Lung (tissue), 16 donors: ENCODE data around the gene OR52E2. TPM values are rescaled to one million over a fixed set of nuclear protein-coding genes. Genes with fewer than 3 reads are reported as not detected.

Experiments used
- ATAC-seq: fragments of 200-7000 bp; cut with Tn5 transposase; one replicate; pipeline ENCODE4 v1.9.1; 2020; ENCODE audit warnings: moderate number of reproducible peaks; ENCODE audit not compliant: insufficient read depth, low FRiP score
- DNase-seq, 3 donors: peaks; one replicate each; pipeline ENCODE4 v3.0.0-alpha.2; 2013 to 2017
- H3K27ac ChIP-seq, 2 donors: one replicate each; pipeline ENCODE4 v1.5.1; 2013; ENCODE audit warnings: mild to moderate bottlenecking in 2 of 2, moderate library complexity in 2 of 2, control low read depth in 1 of 2, inconsistent platforms in 1 of 2, low read depth in 1 of 2, low read length in 1 of 2
- H3K27me3 ChIP-seq, 3 donors: one replicate each; pipeline ENCODE4 v1.5.1; 2013; ENCODE audit warnings: low read length in 2 of 3; ENCODE audit not compliant: control insufficient read depth in 3 of 3, insufficient read depth in 3 of 3
- H3K36me3 ChIP-seq, 4 donors: one replicate each; pipeline ENCODE4 v1.5.1; 2013; ENCODE audit warnings: low read length in 4 of 4, mild to moderate bottlenecking in 1 of 4, moderate library complexity in 1 of 4; ENCODE audit not compliant: control insufficient read depth in 4 of 4, insufficient read depth in 4 of 4
- H3K4me1 ChIP-seq, 5 donors: one replicate each; pipeline ENCODE4 v1.5.1; 2013; ENCODE audit warnings: low read length in 5 of 5, mild to moderate bottlenecking in 2 of 5, moderate library complexity in 1 of 5; ENCODE audit not compliant: control insufficient read depth in 5 of 5, insufficient read depth in 5 of 5
- H3K4me3 ChIP-seq: one replicate; pipeline ENCODE4 v1.5.1; 2013; ENCODE audit warnings: mild to moderate bottlenecking, control low read depth, moderate library complexity
- H3K9ac ChIP-seq, 2 donors: one replicate each; pipeline ENCODE4 v1.5.1; 2013; ENCODE audit warnings: low read length in 2 of 2, control low read depth in 1 of 2; ENCODE audit not compliant: insufficient read depth in 1 of 2
- H3K9me3 ChIP-seq, 4 donors: one replicate each; pipeline ENCODE4 v1.5.1; 2013; ENCODE audit warnings: low read length in 3 of 4, mild to moderate bottlenecking in 1 of 4, moderate library complexity in 1 of 4; ENCODE audit not compliant: control insufficient read depth in 4 of 4, insufficient read depth in 3 of 4
- WGBS, 2 donors: extraction: QIAGEN DNeasy Blood & Tissue Kit; methylation state at CpG; one replicate each; pipeline ENCODE4 v1.1.7; 2013; 5-methylcytosine and 5-hydroxymethylcytosine counted together
- long read RNA-seq, 5 donors: transcript quantifications; one replicate each; lab custom pipeline, GENCODE V29; 2026
- polyA plus RNA-seq, 2 donors: library from polyadenylated mRNA; stranded (reverse); fragments of 200-250 nt; gene quantifications; one replicate each; pipeline ENCODE4 v1.2.1, GENCODE V29; 2013
- total RNA-seq, 2 donors: library from RNA; depleted of rRNA in 1 of 2; stranded (reverse); fragments of >200 nt in 1 of 2; gene quantifications; one replicate each; pipeline ENCODE4 v1.2.1, GENCODE V29; 2014 to 2021
- TF ChIP-seq, protein P1 (sequence below): IDR thresholded peaks from 2 replicates; pipeline ENCODE4 v1.5.1; 2012; ENCODE audit warnings: mild to moderate bottlenecking; ENCODE audit errors: control extremely low read depth, extremely low read depth
- donor health status: control.
- donor health status: control.
- donor health status: Bipolar disorder and iron deficiency.
- donor health status: healthy.
- donor health status: DM: yes; HTN: yes; CAD: no.

The OR52E2 gene
- total RNA-seq = not detected
- polyA plus RNA-seq = not detected
- long read RNA-seq, donor 1 = 0 reads
- long read RNA-seq, donor 2 = 0 reads
- long read RNA-seq, donor 3 = 0 reads
- long read RNA-seq, donor 4 = 0 reads
- long read RNA-seq, donor 5 = 0 reads

- no peaks in the 10 kb centered on the region for H3K4me1 ChIP-seq
- ATAC-seq (no peak), DNase-seq (no peak)
- H3K27me3 ChIP-seq = no peaks in the 10 kb centered on the region
- H3K9ac ChIP-seq = no peak within 1 kb of the TSS
- H3K9me3 ChIP-seq = no peaks in the 10 kb centered on the region
- WGBS, 2 donors = 83 to 89% methylated on average over 3 of the region's 3 CpGs
- no peak within 1 kb of the TSS for H3K27ac ChIP-seq
- TF ChIP-seq, protein P1, sequence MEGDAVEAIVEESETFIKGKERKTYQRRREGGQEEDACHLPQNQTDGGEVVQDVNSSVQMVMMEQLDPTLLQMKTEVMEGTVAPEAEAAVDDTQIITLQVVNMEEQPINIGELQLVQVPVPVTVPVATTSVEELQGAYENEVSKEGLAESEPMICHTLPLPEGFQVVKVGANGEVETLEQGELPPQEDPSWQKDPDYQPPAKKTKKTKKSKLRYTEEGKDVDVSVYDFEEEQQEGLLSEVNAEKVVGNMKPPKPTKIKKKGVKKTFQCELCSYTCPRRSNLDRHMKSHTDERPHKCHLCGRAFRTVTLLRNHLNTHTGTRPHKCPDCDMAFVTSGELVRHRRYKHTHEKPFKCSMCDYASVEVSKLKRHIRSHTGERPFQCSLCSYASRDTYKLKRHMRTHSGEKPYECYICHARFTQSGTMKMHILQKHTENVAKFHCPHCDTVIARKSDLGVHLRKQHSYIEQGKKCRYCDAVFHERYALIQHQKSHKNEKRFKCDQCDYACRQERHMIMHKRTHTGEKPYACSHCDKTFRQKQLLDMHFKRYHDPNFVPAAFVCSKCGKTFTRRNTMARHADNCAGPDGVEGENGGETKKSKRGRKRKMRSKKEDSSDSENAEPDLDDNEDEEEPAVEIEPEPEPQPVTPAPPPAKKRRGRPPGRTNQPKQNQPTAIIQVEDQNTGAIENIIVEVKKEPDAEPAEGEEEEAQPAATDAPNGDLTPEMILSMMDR = no peak
- H3K36me3 ChIP-seq = no peaks in the 10 kb centered on the region
- no peak within 1 kb of the TSS for H3K4me3 ChIP-seq
These were observed at the start of gene OR52E2 for GRCh38 chr11:5059391-5059790. Gene OR52E2, minus strand, starts transcription at chr11:5059627. Its CDS starts 0 bp downstream, at chr11:5059627.

DNA sequence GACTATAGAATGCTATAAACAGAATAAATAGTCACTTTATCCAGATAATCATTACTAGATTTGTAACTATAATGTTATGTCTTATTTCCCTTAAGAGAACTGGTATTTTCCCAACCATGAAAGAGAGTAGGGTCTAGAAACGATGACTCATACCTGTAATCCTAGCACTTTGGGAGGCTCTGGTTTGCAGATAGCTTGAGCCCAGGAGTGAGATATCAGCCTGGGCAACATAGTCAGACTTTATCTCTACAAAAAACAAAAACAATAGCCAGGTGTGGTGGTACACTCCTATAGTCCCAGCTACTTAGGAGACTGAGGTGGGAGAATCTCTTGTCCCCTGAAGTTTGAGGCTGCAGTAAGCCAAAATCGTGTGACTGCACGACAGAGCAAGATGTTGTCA is 47.9 kb upstream of the OR52E2 start:
- Histone ChIP-seq H3K27ac (no peak overlapping the region), H3K27me3 (no peaks in the 10 kb centered on the region), H3K9me3 (no peaks in the 10 kb centered on the region), H3K36me3 (no peaks in the 10 kb centered on the region), H3K9ac (no peak overlapping the region), H3K4me3 (no peak overlapping the region), H3K4me1 (no peaks in the 10 kb centered on the region)
- DNase-seq (no peak), ATAC-seq (no peak)
- TF ChIP-seq, protein P1 = no peak
- WGBS, 2 donors = 68 to 74% methylated on average over 3 of the region's 3 CpGs

GRCh38 chr11:5103066-5103465 is 43.6 kb upstream of the OR52E2 start:
- Histone ChIP-seq H3K4me3 (no peak overlapping the region), H3K36me3 (no peaks in the 10 kb centered on the region), H3K9ac (no peak overlapping the region), H3K27ac (no peak overlapping the region), H3K9me3 (no peaks in the 10 kb centered on the region), H3K4me1 (no peaks in the 10 kb centered on the region), H3K27me3 (no peaks in the 10 kb centered on the region)
- TF ChIP-seq, protein P1 = no peak
- no peak for DNase-seq
- ATAC-seq = no peak

- no peaks in the 10 kb centered on the region for H3K4me1 ChIP-seq
- 47 to 72% methylated on average over 2 of the region's 2 CpGs for WGBS, 2 donors
- ATAC-seq = no peak
- H3K9me3 ChIP-seq = no peaks in the 10 kb centered on the region
- H3K27ac ChIP-seq = no peak overlapping the region
- TF ChIP-seq, protein P1 = no peak
- no peak overlapping the region for H3K4me3 ChIP-seq
- H3K36me3 ChIP-seq = no peaks in the 10 kb centered on the region
- no peak overlapping the region for H3K9ac ChIP-seq
- H3K27me3 ChIP-seq = no peaks in the 10 kb centered on the region
- DNase-seq = no peak
These were observed 42.8 kb upstream of the OR52E2 start for GRCh38 chr11:5102246-5102645.
